Endothelial cell of umbilical vein (primary cell): ENCODE measurements around the gene RRP15. TPM values are rescaled to one million over a fixed set of nuclear protein-coding genes. Genes with fewer than 3 reads are reported as not detected.

Experiments used
- BruUV-seq: library from RNA; stranded (reverse); fragments of 400-500 nt; replicated peaks from 2 replicates; lab custom pipeline; 2021; lab: Mats Ljungman, UMichigan
- CTCF ChIA-PET: fragments of 300-600, 350-600 bp; sonication (Branson Sonifier 250); formaldehyde crosslinking; loops from one replicate; lab custom pipeline; 2021; ENCODE audit warnings: antibody characterized with exemption, inconsistent platforms; lab: Charles Lee
- POLR2A ChIA-PET: fragments of 300-600, 350-600 bp; sonication (Branson Sonifier 250); formaldehyde crosslinking; loops from one replicate; lab custom pipeline; 2021; ENCODE audit warnings: antibody characterized with exemption, inconsistent platforms; lab: Charles Lee
- DNase-seq: peaks from one replicate; pipeline ENCODE4 v3.0.0-alpha.2; 2011; ENCODE audit warnings: low read depth, low spot score
- FAIRE-seq: peaks from 2 replicates; lab custom pipeline; 2011; peaks lifted over from hg19 to GRCh38; lab: Jason Lieb, UNC
- H2AFZ ChIP-seq: 2 replicates; pipeline ENCODE4 v1.6.0; 2012; ENCODE audit warnings: low read depth, low read length, control low read depth, inconsistent platforms
- H3K27ac ChIP-seq: 2 replicates; pipeline ENCODE4 v1.5.1; 2011; ENCODE audit warnings: low read depth, mild to moderate bottlenecking, control low read depth, low read length, moderate library complexity; ENCODE audit not compliant: insufficient read depth
- H3K27me3 ChIP-seq, 2 experiments: 2 replicates each; pipeline versions ENCODE4 v1.6.0 to v1.6.1; 2011; ENCODE audit warnings: low read length in 2 of 2, mixed read lengths in 1 of 2; ENCODE audit not compliant: control insufficient read depth in 2 of 2, insufficient read depth in 2 of 2
- H3K36me3 ChIP-seq, 2 experiments: 2 replicates in 1 of 2; 3 replicates in 1 of 2; pipeline ENCODE4 v1.5.1; 2011; ENCODE audit warnings: low read length in 2 of 2, mild to moderate bottlenecking in 1 of 2, moderate library complexity in 1 of 2; ENCODE audit not compliant: control insufficient read depth in 2 of 2, insufficient read depth in 2 of 2; ENCODE audit errors: extremely low read depth in 1 of 2
- H3K4me1 ChIP-seq: 3 replicates; pipeline ENCODE4 v1.5.1; 2011; ENCODE audit warnings: mild to moderate bottlenecking, low read length; ENCODE audit not compliant: control insufficient read depth, insufficient read depth; ENCODE audit errors: extremely low read depth
- H3K4me2 ChIP-seq: 2 replicates; pipeline ENCODE4 v1.6.1; 2011; ENCODE audit warnings: low read length, control low read depth, mixed read lengths; ENCODE audit not compliant: insufficient read depth
- H3K4me3 ChIP-seq, 3 experiments: fragments of 200-600 bp in 1 of 3; sonication (generic), shearing (Covaris generic) in 1 of 3; replicated peaks in 1 of 3; 2 replicates each; pipeline ENCODE4 v1.5.1; 2011 to 2016; ENCODE audit warnings: control low read depth in 3 of 3, low read length in 3 of 3, mild to moderate bottlenecking in 2 of 3, inconsistent platforms in 1 of 3, low read depth in 1 of 3, moderate library complexity in 1 of 3; ENCODE audit not compliant: insufficient read depth in 1 of 3
- H3K79me2 ChIP-seq: 2 replicates; pipeline ENCODE4 v1.6.0; 2012; ENCODE audit warnings: low read length, inconsistent platforms; ENCODE audit not compliant: control insufficient read depth, insufficient read depth
- H3K9ac ChIP-seq: replicated peaks from 2 replicates; pipeline ENCODE3; 2011; ENCODE audit warnings: low read length, control low read depth; ENCODE audit not compliant: insufficient read depth; ENCODE audit errors: extremely low read depth
- H3K9me1 ChIP-seq: replicated peaks from 3 replicates; pipeline ENCODE4 v1.6.0; 2011; ENCODE audit warnings: mild to moderate bottlenecking, low read length; ENCODE audit not compliant: control insufficient read depth, insufficient read depth; ENCODE audit errors: extremely low read depth
- H3K9me3 ChIP-seq: replicated peaks from 2 replicates; pipeline ENCODE4 v1.5.1; 2012; ENCODE audit warnings: low read length, inconsistent platforms; ENCODE audit not compliant: control insufficient read depth, insufficient read depth
- H4K20me1 ChIP-seq: replicated peaks from 2 replicates; pipeline ENCODE3; 2011; ENCODE audit warnings: mild to moderate bottlenecking, low read length; ENCODE audit not compliant: control insufficient read depth, insufficient read depth; ENCODE audit errors: extremely low read depth
- CTCF ChIP-seq, 2 donors: IDR thresholded peaks; 1 replicate in 1 of 2; 2 replicates in 1 of 2; pipeline ENCODE4 v1.5.1; 2011; ENCODE audit warnings: low read length in 2 of 2, mild to moderate bottlenecking in 2 of 2, moderate library complexity in 2 of 2, control low read depth in 1 of 2, inconsistent platforms in 1 of 2, low read depth in 1 of 2; ENCODE audit not compliant: insufficient read depth in 1 of 2; ENCODE audit errors: extremely low read depth in 1 of 2
- EZH2 ChIP-seq: IDR thresholded peaks from 2 replicates; pipeline ENCODE4 v1.6.1; 2012; ENCODE audit warnings: borderline replicate concordance, low read depth, mild to moderate bottlenecking, moderate library complexity, low read length, inconsistent platforms; ENCODE audit not compliant: severe bottlenecking
- FOS ChIP-seq: IDR thresholded peaks from 2 replicates; pipeline ENCODE4 v1.6.1; 2011; ENCODE audit warnings: mild to moderate bottlenecking, low read length, moderate library complexity, borderline replicate concordance; ENCODE audit not compliant: insufficient read depth
- GATA2 ChIP-seq: IDR thresholded peaks from 2 replicates; pipeline ENCODE4 v1.7.0; 2011; ENCODE audit warnings: low read depth, mild to moderate bottlenecking, moderate library complexity, mixed read lengths, low read length; ENCODE audit not compliant: insufficient read length, insufficient read depth
- POLR2AphosphoS5 ChIP-seq: IDR thresholded peaks from 2 replicates; pipeline ENCODE4 v1.6.1; 2012; ENCODE audit warnings: low read depth, mild to moderate bottlenecking, control low read depth, low read length, moderate library complexity; ENCODE audit not compliant: insufficient read depth
- dilution Hi-C: fragments of 300-500 bp; cut with MboI; formaldehyde crosslinking; loops from one replicate; pipeline ENCODE4 v1.15.0; 2019; ENCODE audit warnings: low sequenced_read_pairs; ENCODE audit not compliant: extremely low pct_ligation_motif_present
- intact Hi-C: fragments of 100-400 bp; cut with micrococcal nuclease; formaldehyde crosslinking; loops from one replicate; pipeline ENCODE4 v1.10.0; 2022
- polyA plus RNA-seq, 4 experiments: library from polyadenylated mRNA; depleted of rRNA in 3 of 4; stranded (reverse) in 3 of 4; unstranded in 1 of 4; fragments of >200 nt; gene quantifications; 2 replicates each; pipeline versions ENCODE4 v1.2.1 to v1.2.3, GENCODE V29; 2011 to 2012; ENCODE audit warnings: missing spikeins in 1 of 4
- total RNA-seq: library from RNA; stranded (reverse); gene quantifications from 2 replicates; pipeline ENCODE4 v1.2.3, GENCODE V29; 2021
- TF ChIP-seq, protein P1 (sequence below): IDR thresholded peaks from 2 replicates; pipeline ENCODE4 v1.6.1; 2011; ENCODE audit not compliant: insufficient read depth, insufficient read length

Gene RRP15
- total and polyA plus RNA-seq, 2 donors (not counting 3 experiments of a cell fraction or from before 2014, with no cell fraction given) = 1.0 to 17.3 TPM

GRCh38 chr1:218364028-218364710 lies 79.1 kb downstream of the RRP15 start:
- ChIA-PET POLR2A (no interaction called here), CTCF (interaction anchor here (0.7 to 5.3 kb wide), 8 partner anchors 9 to 702 kb away, joined by 3 to 62 read pairs (median 3); no protein-coding TSS in a partner anchor)
- FAIRE-seq = no peak
- Histone ChIP-seq H3K79me2 (no peaks in the 10 kb centered on the region), H2AFZ (no peak overlapping the region), H3K9me3 (no peaks in the 10 kb centered on the region), H3K4me1 (peaks cover 6% of the 10 kb centered on the region), H3K27ac (no peak overlapping the region), H3K27me3 (no peaks in the 10 kb centered on the region), H3K9ac (no peak overlapping the region), H3K4me2 (no peak overlapping the region), H4K20me1 (no peaks in the 10 kb centered on the region), H3K4me3 (no peak overlapping the region), H3K36me3 (no peaks in the 10 kb centered on the region), H3K9me1 (no peaks in the 10 kb centered on the region)
- dilution Hi-C loops (no loop called here), intact Hi-C loops (loop anchor here (1.0 to 5.0 kb wide), 2 partner anchors 10 to 223 kb away; no protein-coding TSS in a partner anchor)
- TF ChIP-seq FOS (no peak), POLR2AphosphoS5 (no peak), CTCF (IDR thresholded peaks at IDR 0.05; ENCODE audit: extremely low read depth in 1 of 2, insufficient read depth in 1 of 2, low read depth in 1 of 2, low read length in 2 of 2) (no peak), EZH2 (no peak), GATA2 (no peak)
- TF ChIP-seq, protein P1, sequence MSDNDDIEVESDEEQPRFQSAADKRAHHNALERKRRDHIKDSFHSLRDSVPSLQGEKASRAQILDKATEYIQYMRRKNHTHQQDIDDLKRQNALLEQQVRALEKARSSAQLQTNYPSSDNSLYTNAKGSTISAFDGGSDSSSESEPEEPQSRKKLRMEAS = no peak
- no TSS peak for BruUV-seq
- peak; percentile 70 for DNase-seq
